H9 (cell line): ENCODE measurements around the gene NDUFV3. TPM values are rescaled to one million over a fixed set of nuclear protein-coding genes. Genes with fewer than 3 reads are reported as not detected.

Experiments
- DNase-seq: peaks from one replicate; pipeline ENCODE4 v3.0.0-alpha.2; 2017
- H2AFZ ChIP-seq: one replicate; pipeline ENCODE4 v1.6.1; 2013; ENCODE audit warnings: mild to moderate bottlenecking, low read length, control low read depth, moderate library complexity
- H2AK5ac ChIP-seq: 2 replicates; pipeline ENCODE4 v1.6.1; 2013; ENCODE audit warnings: low read length, control low read depth, mixed read lengths; ENCODE audit not compliant: insufficient read length
- H2BK120ac ChIP-seq: one replicate; pipeline ENCODE4 v1.6.1; 2013; ENCODE audit warnings: low read depth, mild to moderate bottlenecking, low read length, control low read depth, inconsistent platforms; ENCODE audit not compliant: poor library complexity, severe bottlenecking
- H2BK12ac ChIP-seq: 2 replicates; pipeline ENCODE4 v1.6.1; 2013; ENCODE audit warnings: low read length, control low read depth, mixed read lengths, low read depth; ENCODE audit not compliant: insufficient read length
- H2BK15ac ChIP-seq: 2 replicates; pipeline ENCODE4 v1.6.1; 2013; ENCODE audit warnings: low read depth, low read length, control low read depth
- H2BK20ac ChIP-seq: one replicate; pipeline ENCODE4 v1.6.1; 2013; ENCODE audit warnings: low read depth, mild to moderate bottlenecking, low read length, control low read depth, inconsistent platforms; ENCODE audit not compliant: poor library complexity, severe bottlenecking
- H2BK5ac ChIP-seq: 2 replicates; pipeline ENCODE4 v1.6.1; 2013; ENCODE audit warnings: low read length, control low read depth, mixed read lengths; ENCODE audit not compliant: insufficient read length
- H3K14ac ChIP-seq: 2 replicates; pipeline ENCODE4 v1.6.1; 2013; ENCODE audit warnings: low read length, control low read depth; ENCODE audit not compliant: insufficient read depth
- H3K18ac ChIP-seq: 2 replicates; pipeline ENCODE4 v1.6.1; 2013; ENCODE audit warnings: low read depth, mild to moderate bottlenecking, mixed read lengths, low read length, control low read depth; ENCODE audit not compliant: insufficient read length
- H3K23ac ChIP-seq: 2 replicates; pipeline ENCODE4 v1.6.1; 2013; ENCODE audit warnings: low read length, control low read depth, mixed read lengths, low read depth; ENCODE audit not compliant: insufficient read length
- H3K23me2 ChIP-seq: 2 replicates; pipeline ENCODE4 v1.6.1; 2013; ENCODE audit warnings: low read depth, mild to moderate bottlenecking, mixed read lengths, low read length, control low read depth; ENCODE audit not compliant: insufficient read length, poor library complexity, severe bottlenecking
- H3K27ac ChIP-seq: 2 replicates; pipeline ENCODE4 v1.5.1; 2013; ENCODE audit warnings: low read length, control low read depth, mixed read lengths, low read depth; ENCODE audit not compliant: insufficient read length
- H3K27me3 ChIP-seq: 2 replicates; pipeline ENCODE4 v1.6.1; 2013; ENCODE audit warnings: low read length, control low read depth, inconsistent platforms; ENCODE audit not compliant: insufficient read depth
- H3K4ac ChIP-seq: 2 replicates; pipeline ENCODE4 v1.6.1; 2013; ENCODE audit warnings: low read depth, mild to moderate bottlenecking, control low read depth, inconsistent platforms, low read length, moderate library complexity
- H3K4me1 ChIP-seq: 2 replicates; pipeline ENCODE4 v1.6.1; 2013; ENCODE audit warnings: low read length, control low read depth, inconsistent platforms; ENCODE audit not compliant: insufficient read depth
- H3K4me2 ChIP-seq: 2 replicates; pipeline ENCODE4 v1.6.1; 2013; ENCODE audit warnings: low read length, control low read depth, mixed read lengths; ENCODE audit not compliant: insufficient read length, insufficient read depth
- H3K56ac ChIP-seq: 2 replicates; pipeline ENCODE4 v1.6.1; 2013; ENCODE audit warnings: low read depth, mild to moderate bottlenecking, mixed read lengths, low read length, control low read depth; ENCODE audit not compliant: insufficient read length
- H3K79me1 ChIP-seq: 2 replicates; pipeline ENCODE4 v1.6.1; 2013; ENCODE audit warnings: low read depth, mild to moderate bottlenecking, moderate library complexity, low read length, control low read depth, inconsistent platforms; ENCODE audit not compliant: insufficient read depth, poor library complexity, severe bottlenecking
- H3K79me2 ChIP-seq: 2 replicates; pipeline ENCODE4 v1.6.1; 2013; ENCODE audit warnings: low read length, control low read depth, inconsistent platforms; ENCODE audit not compliant: insufficient read depth
- H3K9ac ChIP-seq: 2 replicates; pipeline ENCODE4 v1.6.1; 2013; ENCODE audit warnings: low read length, control low read depth, mixed read lengths; ENCODE audit not compliant: insufficient read length; ENCODE audit errors: extremely low read depth
- H3K9me3 ChIP-seq: one replicate; pipeline ENCODE4 v1.6.1; 2013; ENCODE audit warnings: low read depth, low read length, inconsistent platforms; ENCODE audit not compliant: control insufficient read depth
- H3T11ph ChIP-seq: one replicate; pipeline ENCODE4 v1.6.1; 2013; ENCODE audit warnings: mild to moderate bottlenecking, low read length, control low read depth, inconsistent platforms
- H4K20me1 ChIP-seq: one replicate; pipeline ENCODE4 v1.6.1; 2013; ENCODE audit not compliant: control insufficient read depth, insufficient read length, insufficient read depth
- H4K5ac ChIP-seq: 2 replicates; pipeline ENCODE4 v1.6.1; 2013; ENCODE audit warnings: low read depth, mild to moderate bottlenecking, mixed read lengths, low read length, control low read depth; ENCODE audit not compliant: insufficient read length
- H4K8ac ChIP-seq: replicated peaks from 2 replicates; pipeline ENCODE4 v1.6.1; 2013; ENCODE audit warnings: low read length, control low read depth, mixed read lengths, low read depth; ENCODE audit not compliant: insufficient read length
- H4K91ac ChIP-seq: 2 replicates; pipeline ENCODE4 v1.6.1; 2013; ENCODE audit warnings: low read depth, mild to moderate bottlenecking, moderate library complexity, mixed read lengths, low read length, control low read depth; ENCODE audit not compliant: insufficient read length
- H3K27ac Mint-ChIP-seq, 3 experiments: 2 replicates in 2 of 3; 3 replicates in 1 of 3; pipeline ENCODE4 v1.8.0; 2020 to 2021; ENCODE audit warnings: mixed read lengths in 3 of 3, mild to moderate bottlenecking in 1 of 3, moderate library complexity in 1 of 3
- H3K27me3 Mint-ChIP-seq: 2 replicates; pipeline ENCODE4 v1.8.0; 2021; ENCODE audit warnings: low read depth, mild to moderate bottlenecking, moderate library complexity, mixed read lengths
- H3K36me3 Mint-ChIP-seq, 3 experiments: 2 replicates in 2 of 3; 3 replicates in 1 of 3; pipeline ENCODE4 v1.8.0; 2020 to 2021; ENCODE audit warnings: low read depth in 3 of 3, mixed read lengths in 3 of 3; ENCODE audit not compliant: insufficient read depth in 1 of 3
- H3K4me1 Mint-ChIP-seq, 2 experiments: 2 replicates each; pipeline ENCODE4 v1.8.0; 2020; ENCODE audit warnings: mixed read lengths in 2 of 2
- H3K4me3 Mint-ChIP-seq, 2 experiments: 2 replicates in 1 of 2; 3 replicates in 1 of 2; pipeline ENCODE4 v1.8.0; 2020 to 2021; ENCODE audit warnings: mild to moderate bottlenecking in 2 of 2, mixed read lengths in 2 of 2, moderate library complexity in 1 of 2
- H3K9me3 Mint-ChIP-seq, 2 experiments: 2 replicates in 1 of 2; 3 replicates in 1 of 2; pipeline ENCODE4 v1.8.0; 2020; ENCODE audit warnings: mild to moderate bottlenecking in 2 of 2, mixed read lengths in 2 of 2, moderate library complexity in 1 of 2
- CTCF ChIP-seq: fragments of 200-600 bp; sonication (generic); conservative IDR thresholded peaks from 3 replicates; pipeline ENCODE4 v1.8.0; 2021; ENCODE audit warnings: antibody characterized with exemption, mild to moderate bottlenecking
- WGBS: extraction: QIAGEN DNeasy Blood & Tissue Kit; methylation state at CpG from one replicate; pipeline ENCODE4 v1.1.7; 2013; ENCODE audit warnings: missing lambda C conversion rate, low lambda C conversion rate, mixed read lengths; ENCODE audit not compliant: insufficient read length; ENCODE audit errors: extremely low coverage; 5-methylcytosine and 5-hydroxymethylcytosine counted together
- total RNA-seq: library from RNA; stranded (reverse); gene quantifications from 2 replicates; pipeline ENCODE4 v1.2.1, GENCODE V29; 2021

The NDUFV3 gene
- total RNA-seq, 1 experiment from 2014 or later, result 35.6 TPM

DNA sequence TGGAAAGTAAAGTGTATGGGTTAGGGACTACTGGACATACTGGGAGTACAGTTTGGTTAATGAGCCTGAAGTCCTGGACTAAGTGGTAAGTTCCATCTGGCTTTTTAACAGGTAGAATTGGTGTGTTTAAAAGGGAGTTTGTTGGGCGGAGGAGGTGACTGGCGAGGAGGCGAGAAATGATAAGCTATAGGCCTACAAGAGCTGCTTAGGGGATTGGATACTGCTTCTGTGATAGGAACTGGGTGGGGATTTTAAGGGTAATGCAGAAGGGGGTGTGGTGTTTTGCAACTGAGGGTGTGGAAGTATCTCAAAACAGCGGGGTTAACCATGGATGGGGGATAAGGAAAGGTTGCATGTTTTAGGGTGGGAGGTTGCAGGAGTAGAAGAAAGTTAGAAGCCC is 28.8 kb downstream of the NDUFV3 start:
- H3K4ac ChIP-seq, result no peak overlapping the region
- no peak overlapping the region for H4K8ac ChIP-seq
- H2BK5ac ChIP-seq, result no peak overlapping the region
- H2BK20ac ChIP-seq, result no peak overlapping the region
- H3K4me3 Mint-ChIP-seq, result no peak overlapping the region
- H3K27ac Mint-ChIP-seq, result no peak overlapping the region; a peak in 1 of 7 replicates
- H3K9ac ChIP-seq, result no peak overlapping the region
- no peak overlapping the region for H4K91ac ChIP-seq
- no CpG with 5 or more reads among the region's 4 CpGs for WGBS
- no peaks in the 10 kb centered on the region for H3K79me1 ChIP-seq
- H3K36me3 Mint-ChIP-seq, result peaks cover 0 to 5% (median 1%) of the 10 kb centered on the region in 3 experiments; a peak in 4 of 7 replicates
- no peak overlapping the region for H3K23ac ChIP-seq
- peaks cover 22% of the 10 kb centered on the region in 2 experiments for H3K4me1 Mint-ChIP-seq
- H3K27me3 ChIP-seq, result no peaks in the 10 kb centered on the region
- no peak overlapping the region for H3K14ac ChIP-seq
- no peak for DNase-seq
- H3K18ac ChIP-seq, result no peak overlapping the region
- H2AK5ac ChIP-seq, result no peak overlapping the region
- no peaks in the 10 kb centered on the region for H4K20me1 ChIP-seq
- no peaks in the 10 kb centered on the region; the same call in 1 of the 2 replicates for H3K4me1 ChIP-seq
- peak overlapping the region; percentile 28 for H3K27ac ChIP-seq
- no peak overlapping the region for H4K5ac ChIP-seq
- H3K27me3 Mint-ChIP-seq, result peaks cover 1% of the 10 kb centered on the region; the same call in 1 of the 2 replicates
- H3T11ph ChIP-seq, result no peak overlapping the region
- no peak overlapping the region for H2BK15ac ChIP-seq
- no peak overlapping the region for H2AFZ ChIP-seq
- no peaks in the 10 kb centered on the region for H3K9me3 Mint-ChIP-seq
- H3K9me3 ChIP-seq, result no peaks in the 10 kb centered on the region
- no peak overlapping the region for H2BK12ac ChIP-seq
- H3K23me2 ChIP-seq, result peaks cover 11% of the 10 kb centered on the region
- H2BK120ac ChIP-seq, result no peak overlapping the region
- no peak for TF ChIP-seq CTCF
- peak overlapping the region; percentile 42 for H3K4me2 ChIP-seq
- no peak overlapping the region for H3K56ac ChIP-seq
- H3K79me2 ChIP-seq, result no peaks in the 10 kb centered on the region; the same call in 1 of the 2 replicates
